HEK293 (cell line): ENCODE measurements around the gene SLC22A8.

Experiments
- CTCF ChIA-PET: fragments of 350-600 bp; formaldehyde crosslinking; extraction: SDS; loops from one replicate; lab custom pipeline; 2021; ENCODE audit warnings: antibody characterized with exemption; lab: Yijun Ruan, JAX
- POLR2A ChIA-PET: fragments of 300-600 bp; formaldehyde crosslinking; extraction: SDS; loops from one replicate; lab custom pipeline; 2020; ENCODE audit warnings: antibody characterized with exemption, inconsistent platforms; lab: Yijun Ruan, JAX
- H3K27ac ChIP-seq: fragments of 200-500 bp; sonication (Bioruptor generic); 2 replicates; pipeline ENCODE4 v1.5.1; 2014; ENCODE audit warnings: low read depth, low read length, control low read depth, inconsistent platforms; ENCODE audit errors: extremely low read depth
- H3K36me3 ChIP-seq, 2 experiments: fragments of 200-500 bp in 1 of 2; sonication (Bioruptor generic) in 1 of 2; 1 replicate in 1 of 2; 2 replicates in 1 of 2; pipeline ENCODE4 v1.5.1; 2014 to 2017; ENCODE audit warnings: inconsistent platforms in 2 of 2, low read length in 2 of 2; ENCODE audit not compliant: control insufficient read depth in 2 of 2, insufficient read depth in 1 of 2
- H3K4me1 ChIP-seq: fragments of 200-500 bp; sonication (Bioruptor generic); 2 replicates; pipeline ENCODE4 v1.5.1; 2014; ENCODE audit warnings: mild to moderate bottlenecking, low read length, inconsistent platforms; ENCODE audit not compliant: control insufficient read depth, insufficient read depth
- H3K4me3 ChIP-seq: 2 replicates; pipeline ENCODE4 v1.5.1; 2011; ENCODE audit warnings: low read depth, mild to moderate bottlenecking, control low read depth, low read length, moderate library complexity
- H3K9me3 ChIP-seq: fragments of 200-500 bp; sonication (Bioruptor generic); 2 replicates; pipeline ENCODE4 v1.5.1; 2014; ENCODE audit warnings: low read depth, low read length, inconsistent platforms; ENCODE audit not compliant: control insufficient read depth, insufficient read depth
- GLI4 ChIP-seq: fragments of 450-650 bp; formaldehyde crosslinking; IDR thresholded peaks from 2 replicates; pipeline ENCODE4 v1.5.1; 2016; ENCODE audit warnings: missing biosample characterization, missing genetic modification characterization
- GLIS2 ChIP-seq: fragments of 450-650 bp; formaldehyde crosslinking; IDR thresholded peaks from 2 replicates; pipeline ENCODE4 v1.5.1; 2016; ENCODE audit warnings: missing biosample characterization, missing genetic modification characterization
- HIC1 ChIP-seq: fragments of 450-650 bp; formaldehyde crosslinking; IDR thresholded peaks from 2 replicates; pipeline ENCODE4 v1.5.1; 2016; ENCODE audit warnings: missing biosample characterization, missing genetic modification characterization
- HOXC10 ChIP-seq: sonication (generic); formaldehyde crosslinking; IDR thresholded peaks from 2 replicates; pipeline ENCODE4 v1.8.1; 2023; ENCODE audit warnings: mild to moderate bottlenecking, missing genetic modification reagents
- KLF1 ChIP-seq: fragments of 450-650 bp; formaldehyde crosslinking; IDR thresholded peaks from 2 replicates; pipeline ENCODE4 v1.5.1; 2016; ENCODE audit warnings: missing biosample characterization, missing genetic modification characterization
- KLF7 ChIP-seq: fragments of 450-650 bp; formaldehyde crosslinking; IDR thresholded peaks from 2 replicates; pipeline ENCODE4 v1.5.1; 2016; ENCODE audit warnings: missing biosample characterization, missing genetic modification characterization, borderline replicate concordance
- KLF8 ChIP-seq: fragments of 450-650 bp; formaldehyde crosslinking; IDR thresholded peaks from 2 replicates; pipeline ENCODE4 v1.5.1; 2016; ENCODE audit warnings: missing biosample characterization, missing genetic modification characterization
- KLF9 ChIP-seq: fragments of 450-650 bp; formaldehyde crosslinking; IDR thresholded peaks from 2 replicates; pipeline ENCODE4 v1.5.1; 2016; ENCODE audit warnings: missing biosample characterization, missing genetic modification characterization, low read depth
- PRDM10 ChIP-seq: fragments of 450-650 bp; formaldehyde crosslinking; IDR thresholded peaks from 2 replicates; pipeline ENCODE4 v1.5.1; 2016; ENCODE audit warnings: missing biosample characterization, missing genetic modification characterization
- SCRT1 ChIP-seq: fragments of 450-650 bp; formaldehyde crosslinking; IDR thresholded peaks from 2 replicates; pipeline ENCODE4 v1.5.1; 2016; ENCODE audit warnings: missing biosample characterization, missing genetic modification characterization, borderline replicate concordance
- SP2 ChIP-seq: fragments of 450-650 bp; formaldehyde crosslinking; IDR thresholded peaks from 2 replicates; pipeline ENCODE4 v1.5.1; 2016; ENCODE audit warnings: missing biosample characterization, missing genetic modification characterization
- SP3 ChIP-seq: fragments of 450-650 bp; formaldehyde crosslinking; IDR thresholded peaks from 2 replicates; pipeline ENCODE4 v1.5.1; 2016; ENCODE audit warnings: missing biosample characterization, missing genetic modification characterization
- WT1 ChIP-seq: fragments of 450-650 bp; formaldehyde crosslinking; IDR thresholded peaks from 2 replicates; pipeline ENCODE4 v1.5.1; 2016; ENCODE audit warnings: missing biosample characterization, missing genetic modification characterization
- ZBTB10 ChIP-seq: fragments of 450-650 bp; formaldehyde crosslinking; IDR thresholded peaks from 2 replicates; pipeline ENCODE4 v1.5.1; 2016; ENCODE audit warnings: missing biosample characterization, missing genetic modification characterization
- ZBTB17 ChIP-seq: fragments of 450-650 bp; formaldehyde crosslinking; IDR thresholded peaks from 2 replicates; pipeline ENCODE4 v1.5.1; 2016; ENCODE audit warnings: missing biosample characterization, missing genetic modification characterization
- ZNF248 ChIP-seq: fragments of 450-650 bp; formaldehyde crosslinking; IDR thresholded peaks from 2 replicates; pipeline ENCODE4 v1.5.1; 2017; ENCODE audit warnings: missing biosample characterization, missing genetic modification characterization
- ZNF266 ChIP-seq: fragments of 450-650 bp; formaldehyde crosslinking; IDR thresholded peaks from 2 replicates; pipeline ENCODE4 v1.5.1; 2016; ENCODE audit warnings: missing biosample characterization, missing genetic modification characterization, low read depth
- ZNF280D ChIP-seq: fragments of 450-650 bp; formaldehyde crosslinking; IDR thresholded peaks from 2 replicates; pipeline ENCODE4 v1.5.1; 2016; ENCODE audit warnings: missing biosample characterization, missing genetic modification characterization
- ZNF324 ChIP-seq: fragments of 450-650 bp; formaldehyde crosslinking; IDR thresholded peaks from 2 replicates; pipeline ENCODE4 v1.5.1; 2016; ENCODE audit warnings: missing biosample characterization, missing genetic modification characterization
- ZNF398 ChIP-seq: fragments of 450-650 bp; formaldehyde crosslinking; IDR thresholded peaks from 2 replicates; pipeline ENCODE4 v1.5.1; 2017; ENCODE audit warnings: missing biosample characterization, missing genetic modification characterization
- ZNF561 ChIP-seq: fragments of 450-650 bp; IDR thresholded peaks from 2 replicates; pipeline ENCODE4 v1.5.1; 2018; ENCODE audit warnings: missing biosample characterization, missing genetic modification characterization, borderline replicate concordance
- ZSCAN16 ChIP-seq: fragments of 450-650 bp; formaldehyde crosslinking; IDR thresholded peaks from 2 replicates; pipeline ENCODE4 v1.5.1; 2016; ENCODE audit warnings: missing biosample characterization, missing genetic modification characterization
- ZSCAN23 ChIP-seq: fragments of 450-650 bp; formaldehyde crosslinking; IDR thresholded peaks from 2 replicates; pipeline ENCODE4 v1.5.1; 2016; ENCODE audit warnings: missing biosample characterization, missing genetic modification characterization

SLC22A8 gene

GRCh38 chr11:62958547-62959421 lies 56.9 kb downstream of the SLC22A8 start:
- H3K9me3 ChIP-seq: no peaks in the 10 kb centered on the region
- H3K4me1 ChIP-seq: no peaks in the 10 kb centered on the region
- H3K36me3 ChIP-seq: no peaks in the 10 kb centered on the region
- no peak overlapping the region for H3K4me3 ChIP-seq
- no peak overlapping the region for H3K27ac ChIP-seq
- POLR2A ChIA-PET: interaction anchor here (0.5 kb wide), 1 partner anchor 13 kb away, joined by 3 read pairs; no protein-coding TSS in a partner anchor
- CTCF ChIA-PET: interaction anchor here (1.1 to 1.5 kb wide), 4 partner anchors 16 to 60 kb away, joined by 3 to 7 read pairs (median 6); no protein-coding TSS in a partner anchor
- TF ChIP-seq SP2: 0 out of 2 replicates have a peak, but pooled peaks have one; percentile 10
- TF ChIP-seq GLI4 (tag by site-specific recombination): no peak
- TF ChIP-seq SCRT1 (tag by site-specific recombination): no peak
- TF ChIP-seq ZSCAN23 (tag by site-specific recombination): no peak
- TF ChIP-seq GLIS2 (tag by site-specific recombination): no peak
- peak; percentile 67 for TF ChIP-seq ZNF398 (tag by site-specific recombination)
- peak; percentile 21; the same call in 1 of the 2 replicates for TF ChIP-seq SP3 (tag by site-specific recombination)
- 0 out of 2 replicates have a peak, but pooled peaks have one; percentile 32 for TF ChIP-seq PRDM10 (tag by site-specific recombination)
- no peak for TF ChIP-seq ZBTB10 (tag by site-specific recombination)
- peak; percentile 67 for TF ChIP-seq ZBTB17 (tag by site-specific recombination)
- no peak for TF ChIP-seq ZNF266 (tag by site-specific recombination)
- no peak for TF ChIP-seq ZNF561 (tag by site-specific recombination)
- TF ChIP-seq HOXC10 (CRISPR knock-in tag): 0 out of 2 replicates have a peak, but pooled peaks have one; percentile 31
- no peak for TF ChIP-seq WT1 (tag by site-specific recombination)
- TF ChIP-seq ZNF324 (tag by site-specific recombination): no peak
- no peak for TF ChIP-seq KLF7 (tag by site-specific recombination)
- no peak for TF ChIP-seq ZSCAN16
- TF ChIP-seq KLF9: 0 out of 2 replicates have a peak, but pooled peaks have one; percentile 14
- TF ChIP-seq ZNF280D: no peak
- TF ChIP-seq KLF8 (tag by site-specific recombination): no peak
- TF ChIP-seq ZNF248 (tag by site-specific recombination): no peak
- no peak for TF ChIP-seq HIC1 (tag by site-specific recombination)
- TF ChIP-seq KLF1 (tag by site-specific recombination): peak; percentile 83
